A673 (cell line): ENCODE data around the gene GON7.

Experiments used
- EZH2 ChIP-seq: fragments of 200-600 bp; sonication (generic); IDR thresholded peaks from 2 replicates; pipeline ENCODE4 v1.6.1; 2017; ENCODE audit warnings: borderline replicate concordance, low read depth, mild to moderate bottlenecking, mixed read lengths, antibody characterized with exemption, low read length; ENCODE audit not compliant: poor library complexity, severe bottlenecking
- TF ChIP-seq, protein P1 (sequence below): fragments of 300-800, 200-600 bp; sonication (generic); conservative IDR thresholded peaks from 2 replicates; pipeline ENCODE4 v1.5.1; 2017; ENCODE audit warnings: low read depth, mild to moderate bottlenecking, antibody characterized with exemption, low read length, moderate library complexity, mixed read lengths

DNA sequence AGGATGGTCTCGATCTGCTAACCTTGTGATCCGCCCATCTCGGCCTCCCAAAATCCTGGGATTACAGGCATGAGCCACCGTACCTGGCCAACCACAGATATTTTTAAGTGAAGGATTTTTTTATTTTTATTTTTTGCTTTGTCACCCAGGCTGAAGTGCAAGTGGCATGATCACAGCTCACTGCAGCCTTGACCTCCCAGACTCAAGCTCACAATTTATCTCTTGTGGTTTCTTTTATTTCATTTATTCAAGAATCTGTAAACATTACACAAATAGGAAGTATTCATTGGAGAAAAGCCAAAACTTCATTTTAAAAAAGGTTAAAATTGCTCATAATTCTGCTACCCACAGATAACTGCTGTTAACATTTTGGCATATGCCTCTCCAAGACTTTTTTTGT, 35.5 kb downstream of the GON7 start:
- no peak for TF ChIP-seq EZH2
- TF ChIP-seq, protein P1, sequence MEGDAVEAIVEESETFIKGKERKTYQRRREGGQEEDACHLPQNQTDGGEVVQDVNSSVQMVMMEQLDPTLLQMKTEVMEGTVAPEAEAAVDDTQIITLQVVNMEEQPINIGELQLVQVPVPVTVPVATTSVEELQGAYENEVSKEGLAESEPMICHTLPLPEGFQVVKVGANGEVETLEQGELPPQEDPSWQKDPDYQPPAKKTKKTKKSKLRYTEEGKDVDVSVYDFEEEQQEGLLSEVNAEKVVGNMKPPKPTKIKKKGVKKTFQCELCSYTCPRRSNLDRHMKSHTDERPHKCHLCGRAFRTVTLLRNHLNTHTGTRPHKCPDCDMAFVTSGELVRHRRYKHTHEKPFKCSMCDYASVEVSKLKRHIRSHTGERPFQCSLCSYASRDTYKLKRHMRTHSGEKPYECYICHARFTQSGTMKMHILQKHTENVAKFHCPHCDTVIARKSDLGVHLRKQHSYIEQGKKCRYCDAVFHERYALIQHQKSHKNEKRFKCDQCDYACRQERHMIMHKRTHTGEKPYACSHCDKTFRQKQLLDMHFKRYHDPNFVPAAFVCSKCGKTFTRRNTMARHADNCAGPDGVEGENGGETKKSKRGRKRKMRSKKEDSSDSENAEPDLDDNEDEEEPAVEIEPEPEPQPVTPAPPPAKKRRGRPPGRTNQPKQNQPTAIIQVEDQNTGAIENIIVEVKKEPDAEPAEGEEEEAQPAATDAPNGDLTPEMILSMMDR, result no peak
